Measurements from ENCODE around the gene GPR158.

Gene GPR158

GRCh38 chr10:25600651-25601050 lies 425.9 kb downstream of the GPR158 start:
- no peak for DNase-seq (ENCODE audit: insufficient read length, low spot score)
- no peak for TF ChIP-seq SPI1 (IDR thresholded peaks at IDR 0.05; ENCODE audit: low read depth, low read length)
- no peak for TF ChIP-seq TAF1 (IDR thresholded peaks at IDR 0.05; ENCODE audit: low read depth, low read length)
- TF ChIP-seq POLR2AphosphoS5 (IDR thresholded peaks at IDR 0.05; ENCODE audit: low read depth, low read length) = no peak
- TF ChIP-seq POLR2A (IDR thresholded peaks at IDR 0.05; ENCODE audit: low read depth, low read length) = no peak
- no peak for TF ChIP-seq PAX5 (IDR thresholded peaks at IDR 0.05; ENCODE audit: insufficient read depth, low read length, severe bottlenecking)
- no peak for TF ChIP-seq POU2F2 (IDR thresholded peaks at IDR 0.05; ENCODE audit: low read depth, low read length)
- no peak for FAIRE-seq

GRCh38 chr10:25604591-25604990 lies 429.8 kb downstream of the GPR158 start:
- no peak for TF ChIP-seq POU2F2 (IDR thresholded peaks at IDR 0.05; ENCODE audit: low read depth, low read length)
- no peak for TF ChIP-seq SPI1 (IDR thresholded peaks at IDR 0.05; ENCODE audit: low read depth, low read length)
- TF ChIP-seq POLR2AphosphoS5 (IDR thresholded peaks at IDR 0.05; ENCODE audit: low read depth, low read length) = no peak
- no peak for TF ChIP-seq PAX5 (IDR thresholded peaks at IDR 0.05; ENCODE audit: insufficient read depth, low read length, severe bottlenecking)
- TF ChIP-seq TAF1 (IDR thresholded peaks at IDR 0.05; ENCODE audit: low read depth, low read length) = no peak
- no peak for TF ChIP-seq POLR2A (IDR thresholded peaks at IDR 0.05; ENCODE audit: low read depth, low read length)
- FAIRE-seq = no peak
- DNase-seq (ENCODE audit: insufficient read length, low spot score) = no peak

DNA sequence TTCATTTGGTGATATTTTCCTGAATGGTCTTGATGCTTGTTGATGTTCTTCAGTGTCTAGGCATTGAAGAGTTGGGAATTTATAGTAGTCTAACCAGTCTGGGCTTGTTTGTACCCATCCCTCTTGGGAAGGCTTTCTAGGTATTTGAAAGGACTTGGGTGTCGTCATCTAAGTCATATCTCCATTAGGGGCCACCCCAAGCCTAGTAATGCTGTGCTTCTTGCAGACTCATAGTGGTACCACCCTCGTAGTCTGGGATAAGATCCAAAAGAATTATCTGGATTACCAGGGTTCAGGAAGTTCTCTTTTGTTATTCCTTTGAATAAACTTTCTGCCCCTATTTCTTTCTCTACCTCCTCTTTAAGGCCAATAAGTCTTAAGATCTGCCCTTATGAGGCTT lies 439.9 kb downstream of the GPR158 start:
- TF ChIP-seq POLR2AphosphoS5 (IDR thresholded peaks at IDR 0.05; ENCODE audit: low read depth, low read length) = no peak
- TF ChIP-seq SPI1 (IDR thresholded peaks at IDR 0.05; ENCODE audit: low read depth, low read length) = no peak
- no peak for TF ChIP-seq POLR2A (IDR thresholded peaks at IDR 0.05; ENCODE audit: low read depth, low read length)
- TF ChIP-seq PAX5 (IDR thresholded peaks at IDR 0.05; ENCODE audit: insufficient read depth, low read length, severe bottlenecking) = no peak
- no peak for TF ChIP-seq TAF1 (IDR thresholded peaks at IDR 0.05; ENCODE audit: low read depth, low read length)
- no peak for TF ChIP-seq POU2F2 (IDR thresholded peaks at IDR 0.05; ENCODE audit: low read depth, low read length)
- DNase-seq (ENCODE audit: insufficient read length, low spot score) = no peak
- FAIRE-seq = no peak

DNA sequence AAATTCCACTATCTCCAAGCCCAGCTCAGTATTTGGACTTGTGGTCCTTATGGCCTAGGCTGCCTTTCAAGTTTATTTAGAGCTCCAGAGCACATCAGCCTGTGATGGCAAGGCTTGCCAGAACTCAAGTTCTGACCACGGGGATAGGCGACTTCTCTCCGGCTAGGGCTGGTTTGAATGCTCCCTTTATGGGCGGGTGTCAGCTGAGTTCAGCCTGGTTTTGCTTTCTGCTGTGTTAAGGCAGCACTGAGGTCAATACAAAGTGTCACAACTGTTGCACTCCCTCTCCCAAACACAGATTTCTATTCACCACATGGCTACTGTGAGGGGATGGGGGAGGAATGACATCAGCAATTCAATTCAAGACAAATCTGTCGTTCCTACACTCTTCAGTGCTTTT lies 441.1 kb downstream of the GPR158 start:
- TF ChIP-seq PAX5 (IDR thresholded peaks at IDR 0.05; ENCODE audit: insufficient read depth, low read length, severe bottlenecking) = no peak
- no peak for TF ChIP-seq POLR2A (IDR thresholded peaks at IDR 0.05; ENCODE audit: low read depth, low read length)
- TF ChIP-seq POU2F2 (IDR thresholded peaks at IDR 0.05; ENCODE audit: low read depth, low read length) = no peak
- no peak for TF ChIP-seq POLR2AphosphoS5 (IDR thresholded peaks at IDR 0.05; ENCODE audit: low read depth, low read length)
- no peak for TF ChIP-seq TAF1 (IDR thresholded peaks at IDR 0.05; ENCODE audit: low read depth, low read length)
- TF ChIP-seq SPI1 (IDR thresholded peaks at IDR 0.05; ENCODE audit: low read depth, low read length) = no peak
- DNase-seq (ENCODE audit: insufficient read length, low spot score) (no peak), FAIRE-seq (no peak)

GRCh38 chr10:25616903-25617592 lies 442.2 kb downstream of the GPR158 start:
- DNase-seq (ENCODE audit: insufficient read length, low spot score) = no peak
- TF ChIP-seq POU2F2 (IDR thresholded peaks at IDR 0.05; ENCODE audit: low read depth, low read length) = no peak
- TF ChIP-seq SPI1 (IDR thresholded peaks at IDR 0.05; ENCODE audit: low read depth, low read length) = no peak
- TF ChIP-seq POLR2A (IDR thresholded peaks at IDR 0.05; ENCODE audit: low read depth, low read length) = no peak
- no peak for TF ChIP-seq TAF1 (IDR thresholded peaks at IDR 0.05; ENCODE audit: low read depth, low read length)
- TF ChIP-seq PAX5 (IDR thresholded peaks at IDR 0.05; ENCODE audit: insufficient read depth, low read length, severe bottlenecking) = no peak
- TF ChIP-seq POLR2AphosphoS5 (IDR thresholded peaks at IDR 0.05; ENCODE audit: low read depth, low read length) = no peak
- no peak for FAIRE-seq

- TF ChIP-seq SPI1 (IDR thresholded peaks at IDR 0.05; ENCODE audit: low read depth, low read length) = no peak
- no peak for TF ChIP-seq POLR2A (IDR thresholded peaks at IDR 0.05; ENCODE audit: low read depth, low read length)
- TF ChIP-seq PAX5 (IDR thresholded peaks at IDR 0.05; ENCODE audit: insufficient read depth, low read length, severe bottlenecking) = no peak
- no peak for TF ChIP-seq POU2F2 (IDR thresholded peaks at IDR 0.05; ENCODE audit: low read depth, low read length)
- no peak for TF ChIP-seq TAF1 (IDR thresholded peaks at IDR 0.05; ENCODE audit: low read depth, low read length)
- TF ChIP-seq POLR2AphosphoS5 (IDR thresholded peaks at IDR 0.05; ENCODE audit: low read depth, low read length) = no peak
- FAIRE-seq = no peak
These were observed 452.8 kb downstream of the GPR158 start for GRCh38 chr10:25627606-25628005.

DNA sequence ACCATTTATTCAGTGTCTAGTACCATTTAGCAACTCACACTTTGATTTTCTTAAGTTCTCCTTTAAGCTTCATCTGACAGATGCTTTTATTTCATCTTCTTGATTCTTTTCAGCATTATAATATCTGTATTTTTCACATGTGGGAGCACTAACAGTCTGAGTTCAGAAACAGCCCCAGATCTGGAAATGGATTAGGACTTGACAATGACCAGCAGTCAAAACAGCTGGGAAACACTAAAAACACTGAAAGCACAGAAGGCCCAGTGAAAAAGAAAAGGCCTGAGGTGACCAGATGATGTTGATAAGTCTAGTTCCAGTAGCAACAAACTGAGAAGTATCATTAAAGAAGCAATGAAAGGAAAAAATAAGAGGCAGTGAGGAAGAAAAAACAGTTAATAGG lies 454.5 kb downstream of the GPR158 start:
- FAIRE-seq (no peak), DNase-seq (ENCODE audit: insufficient read length, low spot score) (no peak)
- no peak for TF ChIP-seq SPI1 (IDR thresholded peaks at IDR 0.05; ENCODE audit: low read depth, low read length)
- no peak for TF ChIP-seq PAX5 (IDR thresholded peaks at IDR 0.05; ENCODE audit: insufficient read depth, low read length, severe bottlenecking)
- no peak for TF ChIP-seq POLR2A (IDR thresholded peaks at IDR 0.05; ENCODE audit: low read depth, low read length)
- no peak for TF ChIP-seq POU2F2 (IDR thresholded peaks at IDR 0.05; ENCODE audit: low read depth, low read length)
- TF ChIP-seq POLR2AphosphoS5 (IDR thresholded peaks at IDR 0.05; ENCODE audit: low read depth, low read length) = no peak
- no peak for TF ChIP-seq TAF1 (IDR thresholded peaks at IDR 0.05; ENCODE audit: low read depth, low read length)

More at GRCh38 chr10:25627606-25628005, 452.8 kb downstream of the GPR158 start:
- DNase-seq (ENCODE audit: insufficient read length, low spot score) = no peak

- FAIRE-seq = no peak
- TF ChIP-seq POLR2AphosphoS5 (IDR thresholded peaks at IDR 0.05; ENCODE audit: low read depth, low read length) (no peak), POLR2A (IDR thresholded peaks at IDR 0.05; ENCODE audit: low read depth, low read length) (no peak), TAF1 (IDR thresholded peaks at IDR 0.05; ENCODE audit: low read depth, low read length) (no peak), SPI1 (IDR thresholded peaks at IDR 0.05; ENCODE audit: low read depth, low read length) (no peak), POU2F2 (IDR thresholded peaks at IDR 0.05; ENCODE audit: low read depth, low read length) (no peak), PAX5 (IDR thresholded peaks at IDR 0.05; ENCODE audit: insufficient read depth, low read length, severe bottlenecking) (no peak)
- no peak for DNase-seq (ENCODE audit: insufficient read length, low spot score)
These were observed 456.7 kb downstream of the GPR158 start for GRCh38 chr10:25631471-25631870.

DNA sequence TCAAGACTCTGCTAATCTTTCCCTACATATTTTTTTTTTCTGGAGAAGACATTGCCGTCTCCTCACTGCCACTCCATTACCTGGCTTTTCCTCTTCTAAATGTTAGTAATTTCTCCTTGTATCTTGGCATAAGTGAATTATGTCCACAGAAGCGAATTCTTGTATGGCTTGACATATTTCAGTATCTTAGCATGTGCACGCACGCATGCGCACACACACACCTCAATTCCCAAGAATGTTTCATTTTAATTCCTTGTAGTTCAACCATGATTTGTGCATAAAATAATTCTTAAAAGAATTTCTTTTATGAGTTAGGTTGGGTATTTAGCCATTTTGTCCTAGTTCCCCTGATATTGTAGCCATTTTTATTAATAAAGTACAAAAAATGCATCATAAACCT lies 458.0 kb downstream of the GPR158 start:
- FAIRE-seq = no peak
- TF ChIP-seq SPI1 (IDR thresholded peaks at IDR 0.05; ENCODE audit: low read depth, low read length) = no peak
- DNase-seq (ENCODE audit: insufficient read length, low spot score) = no peak

DNA sequence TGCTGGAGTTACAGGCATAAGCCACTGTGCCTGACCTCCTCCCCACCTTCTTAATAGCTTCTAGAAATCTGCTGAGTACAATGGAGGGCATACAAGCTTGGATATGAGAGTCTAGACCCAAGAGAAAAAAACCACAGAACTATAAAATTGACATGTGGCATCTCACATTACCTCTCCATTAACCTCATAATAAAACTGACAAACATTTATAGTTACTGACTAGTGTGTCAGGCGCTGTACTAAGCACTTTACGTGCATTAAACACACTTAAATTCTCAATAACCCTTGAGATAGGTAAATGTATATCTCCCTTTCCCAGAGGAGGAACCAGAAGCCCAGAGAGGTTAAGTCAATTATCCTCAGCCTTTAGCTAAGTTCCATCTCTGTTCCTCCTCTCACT lies 458.7 kb downstream of the GPR158 start:
- TF ChIP-seq POLR2A (IDR thresholded peaks at IDR 0.05; ENCODE audit: low read depth, low read length) (no peak), POU2F2 (IDR thresholded peaks at IDR 0.05; ENCODE audit: low read depth, low read length) (no peak)
- FAIRE-seq = no peak
- no peak for DNase-seq (ENCODE audit: insufficient read length, low spot score)
